ENCODE results near the gene CACNA2D2.
"Not testable (repeated sequence)": the region's sequence is repeated elsewhere in the genome, so short reads cannot be mapped to it uniquely, and the experiment has no call there.

DNA sequence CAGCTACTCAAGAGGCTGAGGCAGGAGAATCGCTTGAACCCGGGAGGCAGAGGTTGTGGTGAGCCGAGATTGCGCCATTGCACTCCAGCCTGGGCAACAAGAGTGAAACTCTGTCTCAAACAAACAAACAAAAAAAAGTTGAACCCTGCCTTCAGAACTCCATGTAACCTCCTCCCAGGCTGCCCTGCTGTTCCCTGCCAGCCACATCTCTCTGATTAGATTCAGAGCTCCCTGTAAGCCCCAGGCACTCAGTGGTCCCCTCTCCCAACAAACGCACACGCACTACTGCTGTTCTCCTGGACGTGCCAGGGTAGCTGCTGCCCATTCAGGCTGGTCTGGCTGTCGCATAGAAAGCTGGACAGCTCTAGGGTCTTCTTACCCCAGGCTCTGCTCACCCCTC, 9.5 kb upstream of the CACNA2D2 start:
- not testable (repeated sequence) for TF ChIP-seq FOXM1 (IDR thresholded peaks at IDR 0.05; ENCODE audit: borderline replicate concordance); SUZ12 (IDR thresholded peaks at IDR 0.05); CTBP1 (IDR thresholded peaks at IDR 0.05; ENCODE audit: borderline replicate concordance)
- TF ChIP-seq, protein P1, sequence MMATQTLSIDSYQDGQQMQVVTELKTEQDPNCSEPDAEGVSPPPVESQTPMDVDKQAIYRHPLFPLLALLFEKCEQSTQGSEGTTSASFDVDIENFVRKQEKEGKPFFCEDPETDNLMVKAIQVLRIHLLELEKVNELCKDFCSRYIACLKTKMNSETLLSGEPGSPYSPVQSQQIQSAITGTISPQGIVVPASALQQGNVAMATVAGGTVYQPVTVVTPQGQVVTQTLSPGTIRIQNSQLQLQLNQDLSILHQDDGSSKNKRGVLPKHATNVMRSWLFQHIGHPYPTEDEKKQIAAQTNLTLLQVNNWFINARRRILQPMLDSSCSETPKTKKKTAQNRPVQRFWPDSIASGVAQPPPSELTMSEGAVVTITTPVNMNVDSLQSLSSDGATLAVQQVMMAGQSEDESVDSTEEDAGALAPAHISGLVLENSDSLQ (IDR thresholded peaks at IDR 0.05) = not testable (repeated sequence)

All from HEK293T (cell line).